GM12878 (cell line): ENCODE data around the gene RPL36. TPM values are rescaled to one million over a fixed set of nuclear protein-coding genes. Genes with fewer than 3 reads are reported as not detected.

Experiments used
- ATAC-seq: fragments of 200-7000 bp; cut with Tn5 transposase; 3 replicates; pipeline ENCODE4 v1.9.1; 2020; ENCODE audit warnings: mild to moderate bottlenecking, moderate library complexity
- BruUV-seq: library from RNA; stranded (reverse); fragments of 400-500 nt; replicated peaks from 2 replicates; lab custom pipeline; 2021; lab: Mats Ljungman, UMichigan
- CTCF ChIA-PET: fragments of 300-600 bp; sonication (Branson Sonifier 250); formaldehyde crosslinking; extraction: SDS; loops from one replicate; lab custom pipeline; 2021; ENCODE audit warnings: inconsistent platforms; lab: Yijun Ruan, JAX
- POLR2A ChIA-PET: fragments of 350-600 bp; formaldehyde crosslinking; extraction: SDS; loops from one replicate; lab custom pipeline; 2021; ENCODE audit warnings: inconsistent platforms; lab: Charles Lee
- RAD21 ChIA-PET: fragments of 300-600 bp; sonication (Branson Sonifier 250); formaldehyde crosslinking; loops from one replicate; lab custom pipeline; 2023; ENCODE audit warnings: antibody characterized with exemption; ENCODE audit not compliant: unreplicated experiment; lab: Charles Lee
- SMC1A ChIA-PET: fragments of 300-600 bp; sonication (Branson Sonifier 250); formaldehyde crosslinking; loops from one replicate; lab custom pipeline; 2023; ENCODE audit not compliant: unreplicated experiment, uncharacterized antibody; lab: Charles Lee
- DNase-seq: peaks from one replicate; pipeline ENCODE4 v3.0.0-alpha.2; 2011; ENCODE audit warnings: low read depth, low spot score
- FAIRE-seq: peaks from 3 replicates; lab custom pipeline; 2011; peaks lifted over from hg19 to GRCh38; lab: Jason Lieb, UNC
- H2AFZ ChIP-seq: 2 replicates; pipeline ENCODE4 v1.6.0; 2011; ENCODE audit warnings: low read depth, low read length, control low read depth; ENCODE audit not compliant: control insufficient read depth
- H3K27ac ChIP-seq: 2 replicates; pipeline ENCODE4 v1.5.1; 2011; ENCODE audit warnings: control low read depth; ENCODE audit not compliant: control insufficient read depth, insufficient read depth
- H3K27me3 ChIP-seq, 2 experiments: replicated peaks in 1 of 2; 2 replicates each; pipeline versions ENCODE4 v1.6.0 to v1.6.1; 2011; ENCODE audit warnings: low read length in 1 of 2; ENCODE audit not compliant: control insufficient read depth in 2 of 2, insufficient read depth in 2 of 2
- H3K36me3 ChIP-seq, 2 experiments: 2 replicates each; pipeline ENCODE4 v1.5.1; 2011; ENCODE audit warnings: low read length in 1 of 2; ENCODE audit not compliant: control insufficient read depth in 2 of 2, insufficient read depth in 2 of 2
- H3K4me1 ChIP-seq: 2 replicates; pipeline ENCODE4 v1.6.1; 2011; ENCODE audit warnings: mild to moderate bottlenecking, low read length, moderate library complexity, mixed read lengths; ENCODE audit not compliant: control insufficient read depth, insufficient read depth
- H3K4me2 ChIP-seq: 2 replicates; pipeline ENCODE4 v1.6.0; 2011; ENCODE audit warnings: control low read depth; ENCODE audit not compliant: control insufficient read depth, insufficient read depth
- H3K4me3 ChIP-seq: fragments of 200-600 bp; sonication (generic); 2 replicates; pipeline ENCODE4 v1.5.1; 2016
- H3K79me2 ChIP-seq: 2 replicates; pipeline ENCODE4 v1.6.0; 2011; ENCODE audit warnings: low read length; ENCODE audit not compliant: control insufficient read depth, insufficient read depth
- H3K9ac ChIP-seq: 2 replicates; pipeline ENCODE4 v1.8.0; 2011; ENCODE audit warnings: low read length, control low read depth, mixed read lengths; ENCODE audit not compliant: control insufficient read depth, insufficient read depth
- H3K9me3 ChIP-seq: replicated peaks from 3 replicates; pipeline ENCODE4 v1.5.1; 2011; ENCODE audit warnings: mild to moderate bottlenecking, low read length; ENCODE audit not compliant: control insufficient read depth, insufficient read depth
- H4K20me1 ChIP-seq: 2 replicates; pipeline ENCODE4 v1.6.0; 2011; ENCODE audit not compliant: control insufficient read depth, insufficient read depth
- CHD2 ChIP-seq: IDR thresholded peaks from 2 replicates; pipeline ENCODE4 v1.6.1; 2011; ENCODE audit warnings: low read depth, low read length, improper control_type of control experiment, borderline replicate concordance
- FOS ChIP-seq: IDR thresholded peaks from 3 replicates; pipeline ENCODE4 v1.6.1; 2011; ENCODE audit warnings: borderline replicate concordance; ENCODE audit not compliant: insufficient read length; ENCODE audit errors: extremely low read depth
- IKZF2 ChIP-seq, 2 experiments: fragments of 450-650 bp; IDR thresholded peaks; 2 replicates each; pipeline ENCODE4 v1.6.1; 2017; ENCODE audit warnings: mild to moderate bottlenecking in 2 of 2, moderate library complexity in 2 of 2
- NBN ChIP-seq: fragments of 450-650 bp; IDR thresholded peaks from 2 replicates; pipeline ENCODE4 v1.6.1; 2016
- SMAD5 ChIP-seq: IDR thresholded peaks from 2 replicates; pipeline ENCODE4 v1.6.1; 2016; ENCODE audit warnings: antibody characterized with exemption, low read depth
- YBX1 ChIP-seq: fragments of 450-650 bp; IDR thresholded peaks from 2 replicates; pipeline ENCODE4 v1.6.1; 2016; ENCODE audit warnings: antibody characterized with exemption
- ZZZ3 ChIP-seq: IDR thresholded peaks from 2 replicates; pipeline ENCODE4 v1.6.1; 2011; ENCODE audit warnings: low read depth; ENCODE audit not compliant: control insufficient read depth, insufficient read length
- WGBS: methylation state at CpG from one replicate; pipeline ENCODE4 v1.1.6; 2016; ENCODE audit warnings: low lambda C conversion rate; ENCODE audit not compliant: insufficient replicate concordance, insufficient coverage; ENCODE audit errors: missing lambda C conversion rate; 5-methylcytosine and 5-hydroxymethylcytosine counted together
- in situ Hi-C: fragments of 300-500 bp; cut with MboI; formaldehyde crosslinking; loops from 9 replicates; pipeline ENCODE4 v1.14.3; 2018; ENCODE audit warnings: mixed read lengths
- intact Hi-C: fragments of 100-400 bp; cut with micrococcal nuclease; formaldehyde crosslinking; loops from one replicate; pipeline ENCODE4 v1.14.2; 2022; ENCODE audit not compliant: unreplicated experiment
- polyA plus RNA-seq, 11 experiments: library from polyadenylated mRNA; depleted of rRNA in 4 of 11; unstranded in 6 of 11; stranded (reverse) in 5 of 11; fragments of >200 nt; fragmentation: Nextera tagmentation in 4 of 11; fragmentation: Illumina TruSeq in 1 of 11; extraction: Ambion mirVana in 4 of 11; extraction: Trizol in 1 of 11; gene quantifications; 1 replicate in 1 of 11; 2 replicates in 10 of 11; pipeline versions ENCODE4 v1.2.1 to v1.2.3, GENCODE V29; 2011 to 2016; ENCODE audit warnings: inconsistent platforms in 2 of 11, missing spikeins in 2 of 11, low read depth in 1 of 11
- total RNA-seq, 4 experiments: library from RNA; depleted of rRNA in 3 of 4; stranded (reverse); fragments of >200 nt in 3 of 4; fragmentation: Illumina TruSeq in 1 of 4; extraction: Trizol in 1 of 4; gene quantifications; 2 replicates each; pipeline versions ENCODE4 v1.2.1 to v1.2.3, GENCODE V29; 2013 to 2021
- TF ChIP-seq, protein P1 (sequence below): fragments of 450-650 bp; IDR thresholded peaks from 2 replicates; pipeline ENCODE4 v1.6.1; 2016; ENCODE audit warnings: mild to moderate bottlenecking
- TF ChIP-seq, protein P2 (sequence below): fragments of 450-650 bp; IDR thresholded peaks from 2 replicates; pipeline ENCODE4 v1.6.1; 2016; ENCODE audit warnings: mild to moderate bottlenecking
- TF ChIP-seq, protein P3 (sequence below): IDR thresholded peaks from 2 replicates; pipeline ENCODE4 v1.6.1; 2012; ENCODE audit warnings: improper control_type of control experiment, low read depth, low read length; ENCODE audit not compliant: insufficient replicate concordance

Gene RPL36
- total and polyA plus RNA-seq, 10 of the 15 experiments (the other 5 are each of a cell fraction or from before 2014, with no cell fraction given): 374 to 4,942 (median 2,053) TPM

DNA sequence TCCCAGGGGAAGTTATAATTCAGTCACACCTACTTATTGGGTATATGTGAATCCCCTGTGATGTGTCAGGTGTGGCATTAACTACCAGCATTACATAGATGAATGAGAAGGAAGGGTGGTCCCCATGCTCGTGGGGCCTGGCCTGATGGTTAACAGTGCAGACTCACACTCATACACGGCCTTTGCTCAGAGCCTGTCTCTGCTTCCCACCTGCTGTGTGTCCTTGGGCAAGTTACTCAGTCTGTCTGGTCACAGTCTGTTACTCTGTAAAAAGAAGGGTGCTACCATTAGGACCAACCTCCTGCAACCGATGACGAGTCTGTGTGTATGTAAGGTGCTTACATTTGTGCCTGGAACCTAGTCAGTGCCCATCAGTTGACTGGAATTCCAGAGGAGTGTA is 43.4 kb upstream of the RPL36 start:
- Histone ChIP-seq H3K9me3 (no peaks in the 10 kb centered on the region), H4K20me1 (peaks cover 13% of the 10 kb centered on the region), H2AFZ (no peak overlapping the region)
- RAD21 ChIA-PET: no interaction called here
- in situ Hi-C loops (no loop called here), intact Hi-C loops (no loop called here)
- CTCF ChIA-PET: no interaction called here
- TF ChIP-seq IKZF2 (IDR thresholded peaks at IDR 0.05): no peak
- TF ChIP-seq FOS: no peak
- TF ChIP-seq, protein P1, sequence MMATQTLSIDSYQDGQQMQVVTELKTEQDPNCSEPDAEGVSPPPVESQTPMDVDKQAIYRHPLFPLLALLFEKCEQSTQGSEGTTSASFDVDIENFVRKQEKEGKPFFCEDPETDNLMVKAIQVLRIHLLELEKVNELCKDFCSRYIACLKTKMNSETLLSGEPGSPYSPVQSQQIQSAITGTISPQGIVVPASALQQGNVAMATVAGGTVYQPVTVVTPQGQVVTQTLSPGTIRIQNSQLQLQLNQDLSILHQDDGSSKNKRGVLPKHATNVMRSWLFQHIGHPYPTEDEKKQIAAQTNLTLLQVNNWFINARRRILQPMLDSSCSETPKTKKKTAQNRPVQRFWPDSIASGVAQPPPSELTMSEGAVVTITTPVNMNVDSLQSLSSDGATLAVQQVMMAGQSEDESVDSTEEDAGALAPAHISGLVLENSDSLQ: no peak
- no peak for TF ChIP-seq YBX1
- TF ChIP-seq, protein P2, sequence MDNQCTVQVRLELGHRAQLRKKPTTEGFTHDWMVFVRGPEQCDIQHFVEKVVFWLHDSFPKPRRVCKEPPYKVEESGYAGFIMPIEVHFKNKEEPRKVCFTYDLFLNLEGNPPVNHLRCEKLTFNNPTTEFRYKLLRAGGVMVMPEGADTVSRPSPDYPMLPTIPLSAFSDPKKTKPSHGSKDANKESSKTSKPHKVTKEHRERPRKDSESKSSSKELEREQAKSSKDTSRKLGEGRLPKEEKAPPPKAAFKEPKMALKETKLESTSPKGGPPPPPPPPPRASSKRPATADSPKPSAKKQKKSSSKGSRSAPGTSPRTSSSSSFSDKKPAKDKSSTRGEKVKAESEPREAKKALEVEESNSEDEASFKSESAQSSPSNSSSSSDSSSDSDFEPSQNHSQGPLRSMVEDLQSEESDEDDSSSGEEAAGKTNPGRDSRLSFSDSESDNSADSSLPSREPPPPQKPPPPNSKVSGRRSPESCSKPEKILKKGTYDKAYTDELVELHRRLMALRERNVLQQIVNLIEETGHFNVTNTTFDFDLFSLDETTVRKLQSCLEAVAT: no peak
- no peak for TF ChIP-seq NBN
- TF ChIP-seq ZZZ3: no peak
- no peak for TF ChIP-seq CHD2
- TF ChIP-seq SMAD5: no peak
- TF ChIP-seq, protein P3, sequence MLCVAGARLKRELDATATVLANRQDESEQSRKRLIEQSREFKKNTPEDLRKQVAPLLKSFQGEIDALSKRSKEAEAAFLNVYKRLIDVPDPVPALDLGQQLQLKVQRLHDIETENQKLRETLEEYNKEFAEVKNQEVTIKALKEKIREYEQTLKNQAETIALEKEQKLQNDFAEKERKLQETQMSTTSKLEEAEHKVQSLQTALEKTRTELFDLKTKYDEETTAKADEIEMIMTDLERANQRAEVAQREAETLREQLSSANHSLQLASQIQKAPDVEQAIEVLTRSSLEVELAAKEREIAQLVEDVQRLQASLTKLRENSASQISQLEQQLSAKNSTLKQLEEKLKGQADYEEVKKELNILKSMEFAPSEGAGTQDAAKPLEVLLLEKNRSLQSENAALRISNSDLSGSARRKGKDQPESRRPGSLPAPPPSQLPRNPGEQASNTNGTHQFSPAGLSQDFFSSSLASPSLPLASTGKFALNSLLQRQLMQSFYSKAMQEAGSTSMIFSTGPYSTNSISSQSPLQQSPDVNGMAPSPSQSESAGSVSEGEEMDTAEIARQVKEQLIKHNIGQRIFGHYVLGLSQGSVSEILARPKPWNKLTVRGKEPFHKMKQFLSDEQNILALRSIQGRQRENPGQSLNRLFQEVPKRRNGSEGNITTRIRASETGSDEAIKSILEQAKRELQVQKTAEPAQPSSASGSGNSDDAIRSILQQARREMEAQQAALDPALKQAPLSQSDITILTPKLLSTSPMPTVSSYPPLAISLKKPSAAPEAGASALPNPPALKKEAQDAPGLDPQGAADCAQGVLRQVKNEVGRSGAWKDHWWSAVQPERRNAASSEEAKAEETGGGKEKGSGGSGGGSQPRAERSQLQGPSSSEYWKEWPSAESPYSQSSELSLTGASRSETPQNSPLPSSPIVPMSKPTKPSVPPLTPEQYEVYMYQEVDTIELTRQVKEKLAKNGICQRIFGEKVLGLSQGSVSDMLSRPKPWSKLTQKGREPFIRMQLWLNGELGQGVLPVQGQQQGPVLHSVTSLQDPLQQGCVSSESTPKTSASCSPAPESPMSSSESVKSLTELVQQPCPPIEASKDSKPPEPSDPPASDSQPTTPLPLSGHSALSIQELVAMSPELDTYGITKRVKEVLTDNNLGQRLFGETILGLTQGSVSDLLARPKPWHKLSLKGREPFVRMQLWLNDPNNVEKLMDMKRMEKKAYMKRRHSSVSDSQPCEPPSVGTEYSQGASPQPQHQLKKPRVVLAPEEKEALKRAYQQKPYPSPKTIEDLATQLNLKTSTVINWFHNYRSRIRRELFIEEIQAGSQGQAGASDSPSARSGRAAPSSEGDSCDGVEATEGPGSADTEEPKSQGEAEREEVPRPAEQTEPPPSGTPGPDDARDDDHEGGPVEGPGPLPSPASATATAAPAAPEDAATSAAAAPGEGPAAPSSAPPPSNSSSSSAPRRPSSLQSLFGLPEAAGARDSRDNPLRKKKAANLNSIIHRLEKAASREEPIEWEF: no peak
- TF ChIP-seq, all 136 proteins: peak for 0
- Histone ChIP-seq H3K36me3 (peaks cover 45 to 64% of the 10 kb centered on the region in 2 experiments), H3K9ac (no peak overlapping the region), H3K4me2 (no peak overlapping the region), H3K27ac (no peak overlapping the region), H3K4me1 (no peaks in the 10 kb centered on the region), H3K79me2 (peaks cover 8% of the 10 kb centered on the region), H3K4me3 (no peak overlapping the region), H3K27me3 (no peaks in the 10 kb centered on the region)
- POLR2A ChIA-PET: no interaction called here
- ATAC-seq: no peak
- no peak for FAIRE-seq
- BruUV-seq: no TSS peak
- SMC1A ChIA-PET: no interaction called here
- WGBS: 49% methylated on average over 4 of the region's 4 CpGs
- no peak for DNase-seq
